Skeletal muscle cell (primary cell): ENCODE measurements around the gene PI4K2B.
A peak's percentile ranks its signal among the peaks of the same experiment; 100 is the strongest.
"Not testable (repeated sequence)": the region's sequence is repeated elsewhere in the genome, so short reads cannot be mapped to it uniquely, and the experiment has no call there.

ENCODE experiments used
- DNase-seq: peaks from one replicate; pipeline ENCODE4 v3.0.0-alpha.2; 2010; ENCODE audit warnings: low read depth
- H3K4me3 ChIP-seq: 2 replicates; pipeline ENCODE4 v1.5.1; 2011; ENCODE audit warnings: low read depth, mild to moderate bottlenecking, control low read depth, low read length, moderate library complexity

Gene PI4K2B

GRCh38 chr4:25299476-25300203, 65.8 kb downstream of the PI4K2B start:
- no peak overlapping the region for H3K4me3 ChIP-seq
- no peak for DNase-seq

GRCh38 chr4:25301471-25301870, 67.6 kb downstream of the PI4K2B start:
- no peak overlapping the region for H3K4me3 ChIP-seq
- no peak for DNase-seq

GRCh38 chr4:25302626-25303025, 68.8 kb downstream of the PI4K2B start:
- no peak for DNase-seq
- no peak overlapping the region for H3K4me3 ChIP-seq

GRCh38 chr4:25303578-25303977, 69.7 kb downstream of the PI4K2B start:
- no peak for DNase-seq
- H3K4me3 ChIP-seq, result no peak overlapping the region

GRCh38 chr4:25306518-25307057, 72.8 kb downstream of the PI4K2B start:
- DNase-seq, result no peak
- no peak overlapping the region for H3K4me3 ChIP-seq

- DNase-seq, result no peak
- H3K4me3 ChIP-seq, result no peak overlapping the region
These were observed 73.8 kb downstream of the PI4K2B start for GRCh38 chr4:25307596-25307995.

GRCh38 chr4:25308306-25308705, 74.5 kb downstream of the PI4K2B start:
- no peak overlapping the region for H3K4me3 ChIP-seq
- no peak for DNase-seq

- no peak overlapping the region for H3K4me3 ChIP-seq
- DNase-seq, result no peak
These were observed 74.9 kb downstream of the PI4K2B start for GRCh38 chr4:25308761-25309160.

- no peak for DNase-seq
- no peak overlapping the region for H3K4me3 ChIP-seq
These were observed 76.4 kb downstream of the PI4K2B start for GRCh38 chr4:25310066-25310802.

GRCh38 chr4:25310803-25311166, 77.0 kb downstream of the PI4K2B start:
- DNase-seq, result no peak
- H3K4me3 ChIP-seq, result no peak overlapping the region

- peak; percentile 65 for DNase-seq
- H3K4me3 ChIP-seq, result peak within 1 kb of the TSS; percentile 92
These were observed 78.8 kb downstream of the PI4K2B start, which contains the start of gene ZCCHC4 for GRCh38 chr4:25312496-25313200. TSS of gene ZCCHC4 (plus strand) at chr4:25312774. CDS start at chr4:25312810, 36 bp downstream.

GRCh38 chr4:25313201-25313895, 79.5 kb downstream of the PI4K2B start:
- H3K4me3 ChIP-seq, result peak overlapping the region; percentile 92

GRCh38 chr4:25320336-25320735, 86.5 kb downstream of the PI4K2B start:
- DNase-seq, result peak; percentile 76
- H3K4me3 ChIP-seq, result no peak overlapping the region

More at GRCh38 chr4:25313201-25313895, 79.5 kb downstream of the PI4K2B start:
- no peak for DNase-seq

- H3K4me3 ChIP-seq, result no peak overlapping the region
- DNase-seq, result peak; percentile 90
These were observed 86.9 kb downstream of the PI4K2B start for GRCh38 chr4:25320773-25321172.

- no peak for DNase-seq
- no peak overlapping the region for H3K4me3 ChIP-seq
These were observed 87.9 kb downstream of the PI4K2B start for GRCh38 chr4:25321703-25322102.

GRCh38 chr4:25328463-25328862, 94.6 kb downstream of the PI4K2B start:
- not testable (repeated sequence) for DNase-seq, H3K4me3 ChIP-seq
